HG02981 (cell line): ENCODE results near the gene CD44.

Experiments used
- ATAC-seq: cut with Tn5 transposase; IDR thresholded peaks from one replicate; pipeline ENCODE4 v1.9.1; 2021; ENCODE audit warnings: mild to moderate bottlenecking, moderate library complexity; ENCODE audit not compliant: unreplicated experiment

The CD44 gene

GRCh38 chr11:35173011-35173511 lies 34.1 kb downstream of the CD44 start:
- ATAC-seq: peak; percentile 62

DNA sequence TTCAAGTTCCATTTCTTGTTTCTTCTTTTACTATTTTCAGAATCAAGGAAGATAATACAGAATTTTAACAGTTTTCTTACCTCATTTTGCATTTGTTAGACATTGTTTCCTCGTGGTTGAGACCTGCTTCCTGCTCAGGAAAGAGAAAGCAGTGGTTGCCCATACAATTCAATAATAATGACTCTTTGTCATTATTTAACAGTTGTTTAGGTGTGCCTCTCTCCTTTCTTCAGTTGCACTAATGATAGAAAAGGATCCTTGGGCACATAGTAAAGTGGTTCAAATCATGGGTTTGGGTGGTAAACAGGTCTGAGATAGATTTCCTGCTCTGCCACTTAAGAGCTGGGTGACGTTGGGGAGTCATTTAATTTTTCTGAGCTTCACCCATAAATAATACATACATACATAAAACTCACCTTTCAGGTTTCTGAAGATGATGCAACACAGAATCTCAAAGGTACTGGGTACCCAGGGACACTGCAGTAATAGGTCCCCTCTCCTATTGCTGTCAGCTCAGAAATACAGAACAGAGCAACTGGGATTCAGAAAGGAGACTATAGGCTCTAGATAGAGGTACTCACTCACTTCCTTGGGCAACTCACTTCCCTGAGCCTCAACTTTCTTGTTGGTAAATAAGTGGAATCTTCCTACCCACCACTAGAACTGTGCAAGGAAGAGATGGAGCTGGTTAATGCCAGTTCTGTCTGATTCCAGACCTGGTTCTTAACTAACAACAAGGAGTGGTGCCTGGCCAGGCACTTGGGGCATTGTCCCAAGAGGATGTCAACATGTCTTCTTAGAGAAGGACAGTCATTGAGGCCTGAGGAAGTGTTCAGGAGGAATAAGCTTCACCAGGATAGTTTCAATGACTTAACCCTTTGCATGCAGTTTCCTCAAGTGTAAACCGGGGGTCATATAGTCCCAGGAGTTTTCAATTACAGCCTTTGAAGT lies 34.9 kb downstream of the CD44 start:
- no peak for ATAC-seq

DNA sequence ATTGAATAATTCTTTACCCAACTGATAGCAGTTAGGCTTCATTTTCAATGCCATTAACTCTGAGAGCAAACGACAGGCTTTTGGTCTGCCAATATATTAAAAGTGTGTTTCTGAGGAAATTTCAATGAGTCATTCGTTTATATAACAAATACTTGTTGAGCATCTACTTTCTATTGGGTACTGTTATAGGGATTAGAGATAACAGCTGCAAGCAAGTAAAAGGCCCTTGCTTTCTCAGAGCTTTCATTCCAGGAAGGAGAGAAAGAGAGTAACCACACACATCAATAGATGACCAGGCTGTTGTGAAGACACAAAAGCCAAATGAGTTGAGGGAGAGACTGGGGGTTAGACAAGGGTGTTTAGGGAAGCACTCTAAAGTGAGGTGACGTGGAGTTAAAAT lies 35.7 kb downstream of the CD44 start:
- no peak for ATAC-seq

- ATAC-seq: no peak
Observed at GRCh38 chr11:35177370-35177769, 38.4 kb downstream of the CD44 start.

GRCh38 chr11:35178067-35178805 lies 39.3 kb downstream of the CD44 start:
- no peak for ATAC-seq

GRCh38 chr11:35178873-35179272 lies 39.9 kb downstream of the CD44 start:
- no peak for ATAC-seq

GRCh38 chr11:35179466-35180135 lies 40.6 kb downstream of the CD44 start:
- no peak for ATAC-seq

DNA sequence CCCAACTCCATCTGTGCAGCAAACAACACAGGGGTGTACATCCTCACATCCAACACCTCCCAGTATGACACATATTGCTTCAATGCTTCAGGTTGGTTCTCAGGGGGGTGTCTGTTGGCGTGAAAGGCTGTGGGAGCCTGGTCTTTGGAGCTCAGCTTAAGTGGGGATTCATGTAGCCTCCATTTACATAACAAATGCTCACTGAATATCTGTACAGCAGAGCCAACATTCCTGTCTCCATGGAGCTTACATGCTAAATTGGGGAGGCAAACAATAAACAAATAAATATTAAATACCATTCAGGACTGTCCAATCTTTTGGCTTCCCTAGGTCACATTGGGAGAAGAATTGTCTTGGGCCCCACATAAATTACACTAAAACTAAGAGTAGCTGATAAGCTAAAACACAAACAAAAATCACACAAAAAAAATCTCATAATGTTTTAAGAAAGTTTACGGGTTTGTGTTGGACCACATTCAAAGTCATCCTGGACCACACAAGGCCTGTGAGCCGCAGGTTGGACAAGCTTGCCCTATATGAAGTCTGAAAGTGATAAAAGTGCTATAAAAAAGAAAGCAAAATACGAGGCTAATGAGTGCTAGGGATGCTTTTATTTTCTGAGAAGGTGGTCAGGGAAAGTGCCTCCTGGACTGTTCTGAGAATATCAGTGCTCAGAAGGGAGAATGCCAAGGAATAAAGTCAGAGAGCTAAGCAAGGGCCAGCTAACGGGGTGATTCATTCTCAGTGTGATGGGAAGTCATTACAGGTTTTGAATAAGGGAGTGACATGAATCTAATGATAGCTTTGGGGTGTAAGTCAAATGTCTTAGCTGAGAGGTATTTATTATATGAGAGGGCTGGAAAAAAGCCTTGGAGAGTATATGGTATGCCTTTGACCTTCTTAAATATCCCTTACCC lies 41.6 kb downstream of the CD44 start:
- ATAC-seq: no peak

DNA sequence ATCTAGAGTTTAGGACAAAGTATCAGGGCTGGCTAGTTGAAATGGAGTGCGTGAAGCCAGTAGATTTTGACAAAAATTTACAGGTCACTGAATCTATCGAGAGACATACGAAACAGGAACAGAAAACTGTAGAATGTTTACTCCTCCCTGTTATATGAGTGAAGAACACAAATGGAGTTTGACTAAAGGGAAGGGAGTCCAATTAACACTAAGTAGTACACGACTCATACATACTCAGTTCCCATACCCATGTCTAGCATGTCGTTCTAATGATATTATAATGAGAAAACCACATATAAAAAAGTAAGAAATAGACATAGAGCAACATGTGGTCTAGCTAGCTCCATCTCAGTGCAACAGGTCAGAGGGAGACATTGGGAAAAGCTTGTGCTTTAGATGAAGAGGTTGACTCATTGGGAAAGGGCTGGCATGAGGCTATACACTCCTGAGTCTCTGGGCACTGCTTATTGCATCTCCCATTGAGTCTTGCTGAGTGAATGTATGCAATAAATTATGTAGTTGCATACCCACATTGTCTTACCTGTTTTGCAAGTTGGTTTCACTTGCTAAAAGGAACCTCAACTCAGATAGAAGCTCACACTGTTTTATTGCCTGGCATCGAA lies 43.5 kb downstream of the CD44 start:
- ATAC-seq: peak; percentile 61

GRCh38 chr11:35183326-35183925 lies 44.5 kb downstream of the CD44 start:
- ATAC-seq: no peak

DNA sequence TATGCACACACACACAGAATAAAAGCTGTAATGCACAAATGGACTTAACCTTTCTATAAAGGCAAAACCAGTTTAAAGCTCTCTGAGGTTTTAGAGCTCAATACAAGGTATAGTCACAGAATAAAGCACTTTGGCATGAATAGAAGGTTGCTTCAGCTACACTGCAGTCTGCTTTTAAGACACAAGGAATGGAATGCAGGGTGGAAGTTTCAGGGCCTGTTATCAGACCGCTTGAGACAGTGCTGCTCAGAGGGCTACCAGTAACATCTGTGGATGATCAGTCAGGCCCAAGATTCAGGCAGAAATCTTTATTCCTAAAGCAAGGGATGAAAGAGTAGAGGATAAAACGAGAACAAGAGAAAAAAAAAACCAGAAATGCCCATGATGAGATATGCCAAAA lies 46.7 kb downstream of the CD44 start:
- ATAC-seq: no peak

DNA sequence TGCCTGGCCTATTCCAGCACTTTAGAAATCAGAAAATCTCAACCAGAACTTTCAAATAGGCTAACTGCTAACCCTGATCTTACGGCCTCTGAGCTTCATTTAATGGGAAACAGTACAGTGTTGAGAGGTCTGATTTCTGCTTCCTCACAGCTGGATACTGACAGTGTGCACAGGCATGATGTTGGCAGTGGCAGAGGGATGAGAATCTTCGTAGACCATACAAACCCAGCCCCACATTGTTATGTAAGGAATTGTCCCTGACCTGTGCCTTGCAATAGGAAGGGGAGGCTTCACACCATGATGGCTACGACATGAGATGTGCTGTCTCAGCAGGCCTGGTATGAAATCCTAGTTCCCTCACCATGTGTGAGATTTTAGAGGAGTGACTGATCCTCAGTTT lies 49.0 kb downstream of the CD44 start:
- ATAC-seq: no peak

DNA sequence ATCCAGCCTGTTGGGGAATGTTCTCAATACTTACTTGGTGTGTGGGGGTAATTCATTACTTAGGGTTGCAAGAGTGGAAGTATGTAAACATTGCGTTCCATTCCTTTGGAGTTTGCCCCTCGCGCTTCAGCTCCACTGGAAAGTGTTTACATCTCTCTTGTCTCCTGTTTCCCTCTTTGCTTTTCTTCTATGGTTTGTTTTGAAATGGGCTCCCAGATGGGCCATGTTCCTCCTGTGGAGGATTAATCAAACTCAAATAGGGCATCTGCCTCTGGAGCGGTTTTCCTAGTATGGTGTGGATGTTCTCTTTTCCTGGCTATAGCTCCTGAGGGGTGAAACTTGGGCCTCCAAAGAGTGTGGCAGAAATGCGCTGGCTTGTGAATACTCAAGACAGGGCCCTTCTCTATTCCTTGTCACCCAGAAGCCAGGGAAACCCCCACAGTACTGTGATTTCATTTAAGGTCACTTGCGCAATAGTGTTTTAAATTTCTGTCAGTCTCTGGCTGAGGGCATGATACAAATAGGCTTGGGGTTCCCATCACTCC lies 51.9 kb downstream of the CD44 start:
- ATAC-seq: no peak

- ATAC-seq: no peak
Observed at GRCh38 chr11:35192347-35192746, 53.4 kb downstream of the CD44 start.

- ATAC-seq: no peak
Observed at GRCh38 chr11:35193767-35194166, 54.8 kb downstream of the CD44 start.

- no peak for ATAC-seq
Observed at GRCh38 chr11:35197292-35197691, 58.3 kb downstream of the CD44 start.

GRCh38 chr11:35200811-35201341 lies 61.9 kb downstream of the CD44 start:
- ATAC-seq: no peak

DNA sequence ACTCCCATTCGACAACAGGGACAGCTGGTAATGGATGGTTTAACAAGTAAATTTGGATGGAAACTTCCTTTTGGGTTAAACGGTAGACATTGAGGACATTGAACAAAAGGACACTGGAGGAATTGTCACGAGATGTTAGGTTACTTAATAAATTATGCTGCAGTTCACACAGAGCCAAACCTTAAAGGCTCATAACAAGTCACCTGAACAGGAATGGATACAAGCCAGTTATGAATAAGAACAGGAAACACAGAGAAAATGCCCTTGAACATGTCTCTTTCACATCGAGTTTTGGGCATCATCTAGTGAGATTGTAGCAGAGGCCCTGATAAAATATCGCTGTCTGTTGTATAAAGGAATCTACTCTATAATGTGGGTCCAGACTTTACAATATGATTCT lies 65.6 kb downstream of the CD44 start:
- ATAC-seq: no peak

DNA sequence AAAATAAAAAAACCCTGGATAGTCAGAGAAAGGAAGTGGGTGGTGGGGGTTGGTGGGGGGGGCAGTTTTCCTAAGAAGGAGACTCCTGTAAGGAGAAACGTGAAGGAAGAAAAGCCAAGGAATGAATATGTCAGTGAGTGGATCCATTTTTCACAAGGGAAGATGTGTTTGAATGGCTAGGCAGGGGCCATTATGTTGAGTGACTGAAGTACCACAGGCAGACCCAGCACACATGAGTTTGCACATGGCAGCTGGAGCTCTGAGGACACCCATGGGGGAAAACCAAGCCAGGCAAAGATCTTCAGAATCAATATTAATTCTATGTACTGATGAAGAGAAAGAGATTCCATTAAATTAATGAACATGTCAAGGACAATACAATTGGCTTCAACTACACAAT lies 67.6 kb downstream of the CD44 start:
- ATAC-seq: no peak
